ENCODE measurements around the gene HOXD11. TPM values are rescaled to one million over a fixed set of nuclear protein-coding genes. Genes with fewer than 3 reads are reported as not detected.
A peak's percentile ranks its signal among the peaks of the same experiment; 100 is the strongest.

Gene HOXD11
- total and polyA plus RNA-seq, 11 donors, result not detected

DNA sequence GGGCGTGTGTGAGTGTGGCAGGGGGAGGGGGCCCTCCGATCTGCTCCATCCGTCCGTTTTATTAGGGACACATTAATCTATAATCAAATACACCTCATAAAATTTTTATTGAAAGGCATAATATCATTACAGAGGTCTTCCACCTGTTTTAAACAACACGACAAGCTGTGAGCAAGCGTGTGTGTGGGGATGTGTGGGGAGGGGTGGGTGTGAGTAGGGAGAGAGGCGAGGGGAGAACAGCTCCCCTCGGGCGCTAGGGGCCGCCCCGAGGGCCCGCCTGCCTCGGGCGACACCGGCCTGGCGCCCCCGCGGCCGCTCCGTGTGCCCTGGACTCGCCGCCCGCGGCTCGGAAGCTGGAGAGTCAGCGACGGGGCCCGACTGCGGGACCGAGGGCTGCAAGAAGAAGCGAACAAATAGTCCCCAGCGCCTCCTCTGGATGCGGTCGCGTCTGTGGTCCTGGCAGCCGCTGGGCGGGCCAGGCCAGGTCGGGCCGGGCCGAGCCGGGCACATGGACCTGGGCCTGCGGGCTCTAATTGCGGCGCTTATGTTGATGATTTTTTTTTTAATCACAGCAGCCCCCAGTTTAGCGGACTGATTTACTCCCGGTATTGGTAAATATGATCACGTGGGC is 15.1 kb downstream of the HOXD11 start:
- WGBS, 4 donors, result 2 to 4% (median 3%) methylated on average over 27 to 47 of the region's 47 CpGs
- peaks cover 0 to 29% (median 14%) of the 10 kb centered on the region in 12 donors for H3K4me1 ChIP-seq
- DNase-seq, result no peak
- H3K9me3 ChIP-seq, result no peaks in the 10 kb centered on the region
- H3K4me3 ChIP-seq, result peak overlapping the region; percentile 17 to 55 (median 44)
- H3K36me3 ChIP-seq, result no peaks in the 10 kb centered on the region
- no peak for TF ChIP-seq POLR2A (IDR thresholded peaks at IDR 0.05)
- TF ChIP-seq, protein P1, sequence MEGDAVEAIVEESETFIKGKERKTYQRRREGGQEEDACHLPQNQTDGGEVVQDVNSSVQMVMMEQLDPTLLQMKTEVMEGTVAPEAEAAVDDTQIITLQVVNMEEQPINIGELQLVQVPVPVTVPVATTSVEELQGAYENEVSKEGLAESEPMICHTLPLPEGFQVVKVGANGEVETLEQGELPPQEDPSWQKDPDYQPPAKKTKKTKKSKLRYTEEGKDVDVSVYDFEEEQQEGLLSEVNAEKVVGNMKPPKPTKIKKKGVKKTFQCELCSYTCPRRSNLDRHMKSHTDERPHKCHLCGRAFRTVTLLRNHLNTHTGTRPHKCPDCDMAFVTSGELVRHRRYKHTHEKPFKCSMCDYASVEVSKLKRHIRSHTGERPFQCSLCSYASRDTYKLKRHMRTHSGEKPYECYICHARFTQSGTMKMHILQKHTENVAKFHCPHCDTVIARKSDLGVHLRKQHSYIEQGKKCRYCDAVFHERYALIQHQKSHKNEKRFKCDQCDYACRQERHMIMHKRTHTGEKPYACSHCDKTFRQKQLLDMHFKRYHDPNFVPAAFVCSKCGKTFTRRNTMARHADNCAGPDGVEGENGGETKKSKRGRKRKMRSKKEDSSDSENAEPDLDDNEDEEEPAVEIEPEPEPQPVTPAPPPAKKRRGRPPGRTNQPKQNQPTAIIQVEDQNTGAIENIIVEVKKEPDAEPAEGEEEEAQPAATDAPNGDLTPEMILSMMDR (IDR thresholded peaks at IDR 0.05), result no peak
- H3K27ac ChIP-seq, result peak overlapping the region in 1 of 12 donors; percentile 46
- H3K27me3 ChIP-seq, result peaks cover 84 to 100% (median 99%) of the 10 kb centered on the region in 9 donors
- intact Hi-C loops (cut with DNase I), result loop anchor here in 3 of 10 donors (10.0 kb wide), 1 partner anchor 693 kb away; no protein-coding TSS in a partner anchor
- ATAC-seq, result no peak

DNA sequence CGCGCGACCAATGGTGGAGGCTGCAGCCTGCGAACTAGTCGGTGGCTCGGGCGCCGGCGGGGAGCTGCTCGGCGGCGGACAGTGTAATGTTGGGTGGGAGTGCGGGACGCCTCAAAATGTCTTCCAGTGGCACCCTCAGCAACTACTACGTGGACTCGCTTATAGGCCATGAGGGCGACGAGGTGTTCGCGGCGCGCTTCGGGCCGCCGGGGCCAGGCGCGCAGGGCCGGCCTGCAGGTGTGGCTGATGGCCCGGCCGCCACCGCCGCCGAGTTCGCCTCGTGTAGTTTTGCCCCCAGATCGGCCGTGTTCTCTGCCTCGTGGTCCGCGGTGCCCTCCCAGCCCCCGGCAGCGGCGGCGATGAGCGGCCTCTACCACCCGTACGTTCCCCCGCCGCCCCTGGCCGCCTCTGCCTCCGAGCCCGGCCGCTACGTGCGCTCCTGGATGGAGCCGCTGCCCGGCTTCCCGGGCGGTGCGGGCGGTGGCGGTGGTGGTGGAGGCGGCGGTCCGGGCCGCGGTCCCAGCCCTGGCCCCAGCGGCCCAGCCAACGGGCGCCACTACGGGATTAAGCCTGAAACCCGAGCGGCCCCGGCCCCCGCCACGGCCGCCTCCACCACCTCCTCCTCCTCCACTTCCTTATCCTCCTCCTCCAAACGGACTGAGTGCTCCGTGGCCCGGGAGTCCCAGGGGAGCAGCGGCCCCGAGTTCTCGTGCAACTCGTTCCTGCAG is 15.8 kb downstream of the HOXD11 start, which contains the start of gene HOXD9:
Gene HOXD9 (plus strand): TSS at position 37 of the 728 bp plus-strand sequence. CDS start 50 bp downstream, at position 87.
- H3K4me3 ChIP-seq, result peak within 1 kb of the TSS; percentile 17 to 55 (median 44)
- intact Hi-C loops (cut with DNase I), result loop anchor here in 3 of 10 donors (10.0 kb wide), 1 partner anchor 692 kb away; no protein-coding TSS in a partner anchor

DNA sequence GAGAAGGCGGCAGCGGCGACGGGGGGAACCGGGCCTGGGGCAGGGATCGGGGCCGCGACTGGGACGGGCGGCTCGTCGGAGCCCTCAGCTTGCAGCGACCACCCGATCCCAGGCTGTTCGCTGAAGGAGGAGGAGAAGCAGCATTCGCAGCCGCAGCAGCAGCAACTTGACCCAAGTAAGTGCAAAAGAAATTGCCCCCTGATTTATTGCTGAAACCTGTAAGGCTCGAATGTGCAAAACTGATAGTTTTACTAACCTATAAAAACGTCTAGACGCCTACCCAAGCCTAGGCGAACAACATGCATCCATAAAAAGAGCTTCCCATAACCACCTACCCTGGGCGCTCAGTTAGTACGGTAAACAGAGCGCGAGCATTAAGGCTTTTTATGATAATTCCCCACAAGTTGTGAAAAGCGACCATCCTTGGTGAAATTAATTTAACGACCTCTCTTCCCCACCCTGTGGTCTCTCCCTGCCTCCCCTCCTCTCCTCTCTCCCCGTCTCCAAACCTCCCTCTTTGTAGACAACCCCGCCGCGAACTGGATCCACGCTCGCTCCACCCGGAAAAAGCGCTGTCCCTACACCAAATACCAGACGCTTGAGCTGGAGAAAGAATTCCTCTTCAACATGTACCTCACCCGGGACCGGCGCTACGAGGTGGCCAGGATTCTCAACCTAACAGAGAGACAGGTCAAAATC is 16.5 kb downstream of the HOXD11 start:
- intact Hi-C loops (cut with DNase I), result loop anchor here in 3 of 10 donors (10.0 kb wide), 1 partner anchor 691 kb away; no protein-coding TSS in a partner anchor
- no peaks in the 10 kb centered on the region for H3K9me3 ChIP-seq
- H3K27me3 ChIP-seq, result peaks cover 76 to 100% (median 98%) of the 10 kb centered on the region in 9 donors
- H3K36me3 ChIP-seq, result no peaks in the 10 kb centered on the region
- ATAC-seq (no peak), DNase-seq (no peak)
- H3K4me3 ChIP-seq, result peak overlapping the region; percentile 17 to 55 (median 44)
- no peak for TF ChIP-seq POLR2A (IDR thresholded peaks at IDR 0.05)
- TF ChIP-seq, protein P1 (IDR thresholded peaks at IDR 0.05), result no peak
- no peak overlapping the region for H3K27ac ChIP-seq
- 3 to 14% (median 8%) methylated on average over 30 to 40 of the region's 40 CpGs for WGBS, 4 donors
- H3K4me1 ChIP-seq, result peaks cover 0 to 31% (median 17%) of the 10 kb centered on the region in 12 donors

More for the DNA sequence above, 15.8 kb downstream of the HOXD11 start, which contains the start of gene HOXD9:
- Histone ChIP-seq H3K27ac (peak within 1 kb of the TSS in 1 of 12 donors; percentile 46), H3K9me3 (no peaks in the 10 kb centered on the region), H3K27me3 (peaks cover 77 to 100% (median 98%) of the 10 kb centered on the region in 9 donors), H3K4me1 (peaks cover 0 to 31% (median 15%) of the 10 kb centered on the region in 12 donors), H3K36me3 (no peaks in the 10 kb centered on the region)
- no peak for ATAC-seq
- WGBS, 4 donors, result 1 to 2% (median 2%) methylated on average over 34 to 84 of the region's 84 CpGs
- no peak for DNase-seq
- no peak for TF ChIP-seq POLR2A (IDR thresholded peaks at IDR 0.05)
- TF ChIP-seq, protein P1 (IDR thresholded peaks at IDR 0.05), result no peak

Data from heart left ventricle (tissue), 16 donors.